Astrocyte of the spinal cord (primary cell): Measurements from ENCODE around the gene PCBP3.

Experiments
- DNase-seq: peaks from one replicate; pipeline ENCODE4 v3.0.0; 2011; ENCODE audit warnings: low read depth, low spot score
- H3K4me3 ChIP-seq: 2 replicates; pipeline ENCODE4 v1.5.1; 2011; ENCODE audit warnings: low read depth, mild to moderate bottlenecking, low read length, moderate library complexity
- in situ Hi-C: cut with HindIII; loops from 2 replicates; pipeline ENCODE4 v1.10.0; 2017; ENCODE audit warnings: low sequenced_read_pairs
- TF ChIP-seq, protein P1 (sequence below): IDR thresholded peaks from 2 replicates; pipeline ENCODE4 v1.5.1; 2012; ENCODE audit warnings: low read depth, mild to moderate bottlenecking, low read length, inconsistent platforms

The PCBP3 gene

DNA sequence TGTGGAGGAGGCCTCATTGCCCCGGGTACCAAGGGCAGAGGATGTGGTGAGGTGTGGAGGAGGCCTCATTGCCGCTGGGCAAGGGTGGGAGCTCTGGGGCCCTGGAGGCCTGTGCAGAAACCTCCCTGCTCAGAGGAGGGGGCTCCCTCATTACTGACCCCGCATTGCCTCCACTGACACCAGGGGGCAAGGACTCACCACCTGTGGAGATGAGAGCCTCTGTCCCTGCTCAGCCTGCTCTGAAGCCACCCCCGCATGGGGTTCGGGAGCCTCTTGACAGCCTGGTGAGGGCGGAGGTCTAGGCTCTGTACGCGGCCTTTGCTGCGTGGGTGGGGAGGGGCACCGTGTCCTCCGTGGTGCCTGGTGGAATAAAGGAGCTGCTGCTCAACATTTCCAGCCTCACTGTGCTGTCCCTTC lies 243.1 kb downstream of the PCBP3 start:
- in situ Hi-C loops: no loop called here
- H3K4me3 ChIP-seq: no peak overlapping the region
- TF ChIP-seq, protein P1, sequence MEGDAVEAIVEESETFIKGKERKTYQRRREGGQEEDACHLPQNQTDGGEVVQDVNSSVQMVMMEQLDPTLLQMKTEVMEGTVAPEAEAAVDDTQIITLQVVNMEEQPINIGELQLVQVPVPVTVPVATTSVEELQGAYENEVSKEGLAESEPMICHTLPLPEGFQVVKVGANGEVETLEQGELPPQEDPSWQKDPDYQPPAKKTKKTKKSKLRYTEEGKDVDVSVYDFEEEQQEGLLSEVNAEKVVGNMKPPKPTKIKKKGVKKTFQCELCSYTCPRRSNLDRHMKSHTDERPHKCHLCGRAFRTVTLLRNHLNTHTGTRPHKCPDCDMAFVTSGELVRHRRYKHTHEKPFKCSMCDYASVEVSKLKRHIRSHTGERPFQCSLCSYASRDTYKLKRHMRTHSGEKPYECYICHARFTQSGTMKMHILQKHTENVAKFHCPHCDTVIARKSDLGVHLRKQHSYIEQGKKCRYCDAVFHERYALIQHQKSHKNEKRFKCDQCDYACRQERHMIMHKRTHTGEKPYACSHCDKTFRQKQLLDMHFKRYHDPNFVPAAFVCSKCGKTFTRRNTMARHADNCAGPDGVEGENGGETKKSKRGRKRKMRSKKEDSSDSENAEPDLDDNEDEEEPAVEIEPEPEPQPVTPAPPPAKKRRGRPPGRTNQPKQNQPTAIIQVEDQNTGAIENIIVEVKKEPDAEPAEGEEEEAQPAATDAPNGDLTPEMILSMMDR: no peak
- no peak for DNase-seq

DNA sequence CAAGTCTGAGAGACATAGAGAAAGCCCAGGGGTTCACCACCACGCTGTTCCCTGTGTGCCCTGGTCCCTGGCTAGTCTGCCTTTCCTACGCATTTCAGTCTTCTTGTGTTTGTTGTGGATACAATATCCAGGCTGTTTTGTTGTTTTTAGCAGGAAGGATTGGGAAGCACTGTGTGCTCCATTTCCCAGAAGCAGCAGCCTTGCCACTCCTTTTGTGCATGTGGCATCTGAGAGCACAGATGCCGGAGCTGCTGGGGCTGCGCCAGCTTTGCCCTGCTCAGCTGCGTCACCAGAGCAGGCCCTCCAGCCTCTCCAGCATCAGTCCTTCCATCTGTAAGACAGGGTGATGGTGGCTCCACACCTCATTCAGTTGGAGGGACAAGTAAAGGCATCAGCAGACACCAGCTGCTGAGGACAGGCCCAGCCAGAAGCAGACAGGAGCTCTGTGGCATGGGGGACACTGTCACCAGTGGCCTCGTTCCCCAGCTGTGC lies 243.6 kb downstream of the PCBP3 start:
- in situ Hi-C loops: no loop called here
- peak; percentile 60 for DNase-seq
- no peak overlapping the region for H3K4me3 ChIP-seq
- TF ChIP-seq, protein P1: no peak

DNA sequence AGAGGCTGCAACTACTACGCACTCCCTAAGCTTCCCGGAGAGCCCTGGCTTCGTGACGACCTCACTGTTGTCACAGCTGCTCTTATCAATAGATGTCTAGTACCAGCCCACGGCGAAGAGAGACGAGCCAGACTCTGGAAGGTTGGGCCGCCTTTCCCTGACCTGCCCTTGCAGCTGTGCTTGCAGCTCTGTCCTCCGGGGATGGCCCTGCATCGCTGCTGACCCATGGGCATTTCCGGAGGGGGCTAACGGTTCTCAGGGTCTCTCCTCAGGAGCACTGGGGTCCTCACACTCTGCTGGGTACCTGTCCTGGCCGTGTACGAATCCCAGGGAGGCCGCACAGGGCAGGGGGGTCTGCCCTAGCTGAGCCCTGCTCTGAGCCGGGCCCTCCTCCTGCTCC lies 244.3 kb downstream of the PCBP3 start:
- DNase-seq: no peak
- no peak overlapping the region for H3K4me3 ChIP-seq
- in situ Hi-C loops: no loop called here
- TF ChIP-seq, protein P1: no peak

DNA sequence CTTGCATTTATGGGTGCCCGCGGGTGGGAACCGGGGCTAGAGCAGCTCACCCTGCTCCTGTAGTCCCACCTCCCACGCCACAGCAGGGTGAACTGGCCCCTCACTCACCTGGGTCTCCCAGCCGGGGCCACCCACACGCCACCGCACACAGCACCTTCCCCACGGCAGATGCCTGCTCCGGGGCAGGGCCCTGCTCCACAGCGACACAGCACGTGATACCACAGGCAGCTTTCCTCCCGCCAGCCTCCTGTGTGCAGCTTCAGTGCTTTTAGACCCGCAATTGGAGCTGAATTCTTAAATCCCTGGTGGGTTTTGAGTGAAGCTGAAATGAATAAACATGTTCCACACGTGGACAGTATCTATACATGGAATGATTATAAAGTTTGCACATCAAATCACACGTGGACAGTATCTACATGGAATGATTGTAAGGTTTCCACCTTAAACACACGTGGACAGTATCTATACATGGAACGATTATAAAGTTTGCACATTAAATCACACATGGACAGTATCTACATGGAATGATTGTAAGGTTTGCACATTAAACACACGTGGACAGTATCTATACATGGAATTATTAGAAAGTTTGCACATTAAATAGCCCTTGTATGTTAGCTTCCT lies 245.0 kb downstream of the PCBP3 start:
- no peak overlapping the region for H3K4me3 ChIP-seq
- in situ Hi-C loops: no loop called here
- TF ChIP-seq, protein P1: no peak
- no peak for DNase-seq

DNA sequence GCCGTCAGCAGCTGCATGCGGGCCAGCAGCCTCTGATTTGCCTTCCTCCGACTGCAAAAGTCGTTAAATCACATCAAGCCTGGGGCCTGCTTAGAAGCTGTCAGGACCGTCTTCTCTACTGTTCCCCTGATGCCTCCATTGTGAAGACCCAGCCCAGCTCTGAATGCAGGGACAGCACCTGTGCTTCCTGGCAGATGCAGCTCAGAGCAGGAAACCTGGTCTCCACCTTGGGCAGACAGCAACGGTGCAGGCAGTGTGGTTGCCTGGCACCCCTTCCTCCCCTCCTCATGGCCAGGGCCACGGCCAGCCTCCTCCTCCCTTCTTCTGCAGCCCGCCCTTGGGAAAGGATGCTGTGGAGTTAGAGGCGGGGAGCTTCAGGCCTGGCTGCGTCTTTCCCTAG lies 245.7 kb downstream of the PCBP3 start:
- TF ChIP-seq, protein P1: no peak
- DNase-seq: no peak
- in situ Hi-C loops: no loop called here
- no peak overlapping the region for H3K4me3 ChIP-seq

DNA sequence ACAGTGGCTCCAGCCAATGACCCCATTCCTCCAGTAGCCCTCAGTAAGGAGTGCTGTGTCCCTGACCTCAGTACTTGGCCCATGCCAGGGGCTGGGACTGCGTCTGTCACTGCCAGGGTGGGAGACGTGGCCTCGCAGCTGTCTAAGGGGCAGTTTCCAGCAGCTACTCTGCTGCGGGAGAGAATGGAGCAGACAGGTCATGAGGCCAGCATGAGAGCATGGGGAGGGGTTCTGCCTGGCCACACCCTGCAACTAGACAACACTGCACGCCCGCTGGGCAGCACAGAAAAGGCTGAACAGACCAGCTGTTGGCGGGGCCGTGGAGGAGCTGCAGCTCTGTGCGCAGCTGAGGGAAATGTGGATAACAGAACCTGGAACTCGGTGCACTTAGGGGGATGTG lies 246.4 kb downstream of the PCBP3 start:
- no peak overlapping the region for H3K4me3 ChIP-seq
- in situ Hi-C loops: no loop called here
- TF ChIP-seq, protein P1: no peak
- DNase-seq: no peak
